Activated naive CD4-positive, alpha-beta T cell treated with Interleukin-2 at 50 U/mL for 16 hours (primary cell): Measurements from ENCODE around the gene ABCA9.
"Not testable (repeated sequence)": the region's sequence is repeated elsewhere in the genome, so short reads cannot be mapped to it uniquely, and the experiment has no call there.

Experiments used
- DNase-seq: peaks from one replicate; pipeline ENCODE4 v3.0.0-alpha.2; 2020

The ABCA9 gene

GRCh38 chr17:69031839-69032238 is 28.9 kb downstream of the ABCA9 start:
- no peak for DNase-seq

DNA sequence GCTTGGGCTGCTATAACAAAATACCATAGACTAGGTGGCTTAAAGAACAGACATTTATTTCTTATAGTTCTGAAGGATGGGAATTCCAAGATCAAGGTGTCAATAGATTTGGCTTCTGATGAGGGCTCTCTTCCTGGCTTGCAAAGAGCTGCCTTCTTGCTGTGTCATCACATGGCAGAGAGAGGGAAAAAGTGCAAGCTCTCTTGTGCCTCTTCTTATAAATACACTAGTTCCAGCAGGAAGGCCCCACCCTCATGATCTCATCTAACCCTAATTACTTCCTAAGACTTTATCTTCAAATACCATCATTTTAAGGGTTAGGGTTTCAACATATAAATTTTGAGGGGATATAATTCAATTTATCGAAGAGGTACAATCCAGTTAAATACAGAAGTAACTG is 30.6 kb downstream of the ABCA9 start:
- no peak for DNase-seq

- DNase-seq, result no peak
Measured at GRCh38 chr17:69018687-69019086, 42.0 kb downstream of the ABCA9 start.

- DNase-seq, result no peak
Measured at GRCh38 chr17:69018022-69018615, 42.6 kb downstream of the ABCA9 start.

DNA sequence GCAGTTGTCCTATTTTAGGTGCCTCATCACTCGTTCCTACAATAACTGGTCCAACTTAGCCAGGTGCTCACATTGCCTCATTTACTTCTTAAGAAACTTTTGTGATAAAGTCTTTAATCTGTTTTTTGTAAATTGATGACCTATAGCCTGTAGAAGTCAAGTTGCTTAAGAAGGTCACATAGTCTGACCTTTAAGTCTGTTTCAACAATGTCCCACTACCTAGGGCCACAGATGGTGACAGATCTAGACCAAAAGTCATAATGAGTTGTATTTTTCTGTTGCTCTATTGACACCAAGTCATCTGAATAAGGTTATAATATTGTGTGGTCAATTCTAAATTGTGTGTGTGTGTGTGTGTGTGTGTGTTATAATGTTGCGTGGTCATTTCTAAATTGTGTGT is 45.1 kb downstream of the ABCA9 start:
- DNase-seq, result no peak

GRCh38 chr17:69012895-69013805 is 47.6 kb downstream of the ABCA9 start:
- no peak for DNase-seq

GRCh38 chr17:69009930-69010329 is 50.8 kb downstream of the ABCA9 start:
- DNase-seq, result no peak

GRCh38 chr17:69004759-69005158 is 56.0 kb downstream of the ABCA9 start:
- not testable (repeated sequence) for DNase-seq

DNA sequence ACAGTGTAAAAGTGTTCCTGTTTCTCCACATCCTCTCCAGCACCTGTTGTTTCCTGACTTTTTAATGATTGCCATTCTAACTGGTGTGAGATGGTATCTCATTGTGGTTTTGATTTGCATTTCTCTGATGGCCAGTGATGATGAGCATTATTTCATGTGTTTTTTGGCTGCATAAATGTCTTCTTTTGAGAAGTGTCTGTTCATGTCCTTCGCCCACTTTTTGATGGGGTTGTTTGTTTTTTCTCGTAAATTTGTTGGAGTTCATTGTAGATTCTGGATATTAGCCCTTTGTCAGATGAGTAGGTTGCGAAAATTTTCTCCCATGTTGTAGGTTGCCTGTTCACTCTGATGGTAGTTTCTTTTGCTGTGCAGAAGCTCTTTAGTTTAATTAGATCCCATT is 61.0 kb downstream of the ABCA9 start:
- not testable (repeated sequence) for DNase-seq

DNA sequence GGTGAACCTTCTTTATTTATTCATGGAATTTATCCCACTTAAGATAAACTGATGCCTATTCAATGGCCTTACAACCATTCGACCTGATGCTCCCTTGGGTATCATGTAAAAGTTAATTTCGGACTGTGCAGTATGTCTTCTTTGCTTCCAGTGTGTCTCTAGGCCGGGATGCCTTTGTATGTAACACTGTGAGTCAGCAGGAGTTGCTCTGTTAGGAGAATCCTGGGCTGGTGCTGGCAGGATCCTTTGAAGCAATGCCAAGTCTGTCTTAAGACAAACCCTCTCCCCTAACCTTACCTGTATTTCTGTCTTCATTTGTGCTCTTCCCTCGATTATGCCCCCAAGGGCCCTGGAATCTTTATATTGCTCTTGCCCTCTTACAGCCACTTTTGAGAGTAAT is 67.6 kb downstream of the ABCA9 start:
- no peak for DNase-seq

- no peak for DNase-seq
Measured at GRCh38 chr17:68987966-68988365, 72.8 kb downstream of the ABCA9 start.

DNA sequence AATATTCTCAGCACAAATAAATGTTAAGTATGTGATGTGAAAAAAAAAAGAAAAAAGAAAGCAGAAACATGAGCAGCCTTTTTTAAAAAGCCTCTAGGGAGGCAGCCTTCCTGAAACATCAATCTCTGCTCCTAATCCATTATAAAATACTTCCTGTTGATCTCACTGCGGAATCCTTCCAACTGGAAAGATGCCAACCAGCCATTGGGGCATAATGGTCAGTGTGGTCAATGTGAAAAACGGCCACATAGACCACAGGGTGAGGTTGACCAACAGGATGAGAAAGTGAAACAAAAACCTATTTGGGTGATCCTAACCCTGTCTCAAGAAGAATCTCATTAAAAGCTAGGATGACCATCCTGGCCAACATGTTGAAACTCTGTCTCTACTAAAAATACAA is 79.4 kb downstream of the ABCA9 start:
- no peak for DNase-seq

DNA sequence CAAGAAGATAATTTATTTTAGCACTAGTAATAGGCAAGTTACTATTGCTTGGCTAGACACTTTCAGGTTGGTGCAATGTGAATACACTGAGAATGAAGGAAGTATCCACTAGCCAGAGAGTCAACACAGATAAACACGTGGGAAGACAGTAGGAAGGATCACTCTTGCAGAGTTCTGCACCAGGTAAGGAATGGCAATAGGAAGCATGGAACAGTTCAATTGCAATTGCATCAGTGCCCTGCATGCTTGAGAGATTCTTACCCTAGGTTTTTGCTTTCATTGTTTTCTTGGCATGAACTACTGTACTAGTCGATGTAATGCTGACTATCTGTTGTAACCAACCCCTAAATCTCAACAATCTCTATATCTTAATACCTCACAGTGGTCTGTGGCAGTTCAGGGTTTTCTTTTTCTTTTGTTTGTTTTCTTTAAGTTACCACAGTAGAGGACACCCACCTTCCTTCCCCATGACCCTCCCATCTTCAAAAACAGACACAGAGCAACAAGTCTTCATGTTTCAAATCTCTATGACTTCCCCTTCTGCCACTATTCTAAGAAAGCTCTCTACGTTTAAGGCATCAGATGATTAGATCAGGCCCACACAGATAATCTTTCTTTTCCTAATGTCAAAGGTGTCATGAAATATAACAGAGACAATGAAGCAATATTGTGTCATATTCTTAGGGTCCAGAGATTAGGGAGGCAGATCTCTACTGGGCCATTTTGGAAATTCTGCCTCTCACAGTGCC is 87.5 kb downstream of the ABCA9 start:
- DNase-seq, result no peak

DNA sequence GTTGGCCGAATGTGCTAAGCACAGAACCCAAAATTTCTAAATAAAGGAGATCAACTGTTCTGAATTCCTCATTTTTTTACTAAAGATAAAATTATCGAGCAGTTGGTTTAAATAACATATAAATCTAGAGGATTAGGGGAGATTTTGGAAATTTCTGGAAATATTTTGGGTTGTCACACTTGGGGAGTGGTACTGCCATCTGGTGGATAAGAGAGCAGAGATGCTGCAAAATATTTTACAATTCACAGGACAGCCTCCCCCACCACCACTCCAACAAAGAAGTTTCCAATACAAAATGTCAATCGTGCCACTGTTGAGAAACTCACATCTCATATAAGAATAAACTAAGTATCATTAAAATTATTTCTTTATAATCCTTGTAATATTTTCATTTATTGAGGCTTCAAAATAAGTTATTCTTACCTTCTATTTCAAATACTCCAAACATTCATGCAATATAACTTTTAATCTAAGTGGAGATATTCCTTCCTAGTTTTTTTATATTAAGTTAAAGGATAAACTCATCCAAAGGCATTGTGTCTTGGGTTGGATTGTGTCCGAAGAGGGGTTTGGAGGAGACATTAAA is 88.5 kb downstream of the ABCA9 start:
- no peak for DNase-seq

DNA sequence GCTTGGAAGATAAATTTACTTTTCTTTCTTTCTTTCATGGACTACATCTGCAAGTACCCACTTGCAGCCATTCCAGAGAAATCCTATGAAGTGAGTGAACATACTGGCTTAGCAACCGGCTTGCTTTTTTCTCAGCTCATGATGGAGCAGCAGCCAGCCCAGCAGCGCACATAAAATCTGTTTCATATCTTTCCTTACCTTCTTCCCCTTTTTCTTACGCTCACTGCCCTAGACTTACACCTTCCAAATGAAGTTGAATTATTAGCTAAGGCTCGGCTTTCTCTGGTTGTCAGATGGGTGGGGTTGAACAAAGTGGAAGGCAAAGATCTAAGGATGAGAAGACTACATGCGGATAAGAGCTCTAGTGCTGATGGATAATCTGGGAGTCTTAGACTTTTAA is 91.6 kb downstream of the ABCA9 start:
- DNase-seq, result no peak

DNA sequence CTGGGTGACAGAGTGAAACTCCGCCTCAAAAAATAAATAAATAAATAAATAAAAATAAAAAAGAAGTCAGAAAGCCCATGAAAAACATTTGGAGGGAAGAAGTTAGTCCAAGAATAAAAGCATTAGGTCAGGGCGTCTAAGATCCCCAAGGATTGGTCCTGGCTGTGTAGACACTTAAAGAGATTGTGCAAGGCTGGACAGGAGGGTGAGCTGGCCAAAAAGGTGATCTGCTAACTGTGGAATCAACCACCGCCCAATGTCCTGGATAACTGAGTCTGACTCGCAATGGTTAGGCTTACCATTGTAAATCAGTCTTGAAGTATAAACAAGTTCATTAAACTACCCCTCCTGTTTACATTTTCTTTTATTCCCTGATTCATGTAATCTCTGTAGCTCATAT is 96.8 kb downstream of the ABCA9 start:
- DNase-seq, result no peak

- no peak for DNase-seq
Measured at GRCh38 chr17:68961214-68961882, 99.4 kb downstream of the ABCA9 start.

DNA sequence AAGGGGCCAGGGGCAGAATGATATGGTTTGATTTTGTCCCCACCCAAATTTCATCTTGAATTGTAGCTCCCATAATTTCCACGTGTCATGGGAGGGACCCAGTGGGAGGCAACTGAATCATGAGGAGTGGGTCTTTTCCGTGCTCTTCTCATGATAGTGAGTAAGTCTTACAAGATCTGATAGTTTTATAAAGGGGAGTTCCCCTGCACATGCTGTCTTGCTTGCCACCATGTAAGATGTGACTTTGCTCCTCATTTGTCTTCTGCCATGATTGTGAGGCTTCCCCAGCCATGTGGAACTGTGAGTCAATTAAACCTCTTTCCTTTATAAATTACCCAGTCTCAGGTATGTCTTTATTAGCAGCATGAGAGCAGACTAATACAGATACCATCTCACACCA is 101.6 kb downstream of the ABCA9 start:
- DNase-seq, result not testable (repeated sequence)

GRCh38 chr17:68957944-68958343 is 102.8 kb downstream of the ABCA9 start:
- DNase-seq, result no peak

GRCh38 chr17:68955181-68955841 is 105.4 kb downstream of the ABCA9 start, which contains the start of gene ABCA8:
Gene ABCA8 (minus strand): TSS chr17:68955392. CDS start chr17:68942034, 13,358 bp downstream.
- DNase-seq, result no peak

DNA sequence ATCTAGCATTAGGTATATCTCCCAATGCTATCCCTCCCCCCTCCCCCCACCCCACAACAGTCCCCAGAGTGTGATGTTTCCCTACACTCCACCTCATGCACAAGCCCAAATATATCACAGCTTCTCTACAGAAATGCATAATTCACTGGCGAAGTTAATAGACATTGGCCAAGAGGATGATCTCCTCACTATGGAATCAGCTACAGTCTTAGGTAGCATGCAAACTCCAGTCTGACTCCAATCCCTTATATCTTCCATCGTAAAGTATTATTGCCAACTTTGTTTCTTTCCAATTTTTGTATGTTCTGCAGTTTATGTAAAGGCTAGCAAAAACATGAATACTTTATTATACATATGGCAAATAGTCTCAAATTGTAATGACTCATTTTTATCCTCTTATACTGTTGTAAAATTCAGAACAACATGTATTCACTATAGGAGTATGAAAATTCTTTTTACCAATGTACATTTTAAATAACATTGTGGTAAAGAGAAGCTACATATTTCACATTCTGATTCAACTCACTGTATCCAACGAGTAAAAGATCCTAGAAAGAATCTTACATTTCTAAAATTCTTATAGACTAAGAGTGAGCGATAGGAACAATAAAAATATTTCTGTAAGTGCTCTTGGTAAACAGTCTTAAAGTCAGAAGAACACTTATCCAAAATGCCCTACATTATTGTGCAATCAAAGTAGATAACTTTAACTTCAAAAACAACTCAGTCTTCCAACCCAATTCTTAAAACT is 106.4 kb downstream of the ABCA9 start:
- DNase-seq, result no peak
